Kasumi-1 (cell line): Measurements from ENCODE around the gene GRK5.
"Not testable (repeated sequence)": the region's sequence is repeated elsewhere in the genome, so short reads cannot be mapped to it uniquely, and the experiment has no call there.

Source experiments
- DNase-seq, 2 experiments: peaks; one replicate each; lab custom pipeline; 2025; lab: John Stamatoyannopoulos, UW

The GRK5 gene

DNA sequence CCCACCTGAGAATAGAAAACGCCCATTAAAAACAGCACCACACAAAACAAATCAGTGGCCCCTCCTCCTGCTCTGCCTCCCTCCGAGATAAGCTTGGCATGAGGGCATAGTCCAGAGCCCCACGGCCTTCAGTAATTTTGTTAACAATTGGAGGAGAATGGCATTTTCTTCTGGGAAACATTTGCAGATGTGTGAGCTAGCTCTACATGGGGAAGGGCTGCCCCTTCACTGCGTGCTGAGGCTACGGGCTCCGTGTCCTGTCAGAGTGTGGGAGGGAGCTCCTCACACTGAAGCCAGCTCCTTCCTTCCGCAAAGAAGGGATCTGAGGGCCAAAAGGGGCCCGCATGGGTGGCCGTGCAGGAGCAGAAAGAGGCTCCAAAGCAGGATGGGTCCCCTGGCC, 15.2 kb downstream of the GRK5 start:
- no peak for DNase-seq

DNA sequence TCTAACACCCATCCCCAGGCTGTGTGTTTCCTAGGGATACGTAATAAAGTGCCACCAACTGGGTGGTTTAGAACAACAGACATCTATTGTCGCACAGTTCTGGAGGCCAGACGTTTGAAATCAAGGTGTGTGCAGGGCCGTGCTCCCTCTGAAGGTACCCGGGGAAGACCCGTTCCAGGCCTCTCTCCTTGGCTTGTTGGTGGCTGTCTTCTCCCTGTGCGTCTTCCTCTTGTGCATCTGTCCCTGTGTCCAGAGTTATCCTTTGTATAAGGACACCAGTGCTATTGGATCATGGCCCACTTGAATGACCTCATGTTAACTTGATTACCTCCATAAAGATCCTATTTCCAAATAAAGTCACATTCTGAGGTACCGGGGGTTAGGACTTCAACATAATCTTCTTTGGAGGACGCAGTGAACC, 15.6 kb downstream of the GRK5 start:
- no peak for DNase-seq

GRCh38 chr10:119225083-119225658, 17.8 kb downstream of the GRK5 start:
- no peak for DNase-seq

DNA sequence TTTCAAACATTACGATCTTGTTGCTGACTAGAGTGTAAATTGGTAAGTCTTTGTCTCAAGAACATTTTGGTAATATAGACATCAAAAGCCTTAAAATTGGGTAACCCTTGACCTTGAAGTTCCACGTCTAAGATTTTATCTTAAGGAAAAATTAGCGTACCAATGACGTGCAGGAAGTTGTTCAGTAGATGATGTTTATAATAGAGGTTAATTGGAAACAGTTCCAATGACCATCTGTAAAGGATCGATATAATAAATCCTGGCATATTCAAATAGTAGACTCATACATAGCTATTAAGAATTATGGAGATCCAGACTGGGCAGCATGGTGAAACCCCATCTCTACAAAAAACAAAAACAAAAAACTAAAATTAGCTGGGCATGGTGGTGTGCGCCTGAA, 20.5 kb downstream of the GRK5 start:
- no peak for DNase-seq

GRCh38 chr10:119231654-119232053, 24.3 kb downstream of the GRK5 start:
- DNase-seq: no peak

GRCh38 chr10:119232439-119232838, 25.1 kb downstream of the GRK5 start:
- DNase-seq: not testable (repeated sequence)

DNA sequence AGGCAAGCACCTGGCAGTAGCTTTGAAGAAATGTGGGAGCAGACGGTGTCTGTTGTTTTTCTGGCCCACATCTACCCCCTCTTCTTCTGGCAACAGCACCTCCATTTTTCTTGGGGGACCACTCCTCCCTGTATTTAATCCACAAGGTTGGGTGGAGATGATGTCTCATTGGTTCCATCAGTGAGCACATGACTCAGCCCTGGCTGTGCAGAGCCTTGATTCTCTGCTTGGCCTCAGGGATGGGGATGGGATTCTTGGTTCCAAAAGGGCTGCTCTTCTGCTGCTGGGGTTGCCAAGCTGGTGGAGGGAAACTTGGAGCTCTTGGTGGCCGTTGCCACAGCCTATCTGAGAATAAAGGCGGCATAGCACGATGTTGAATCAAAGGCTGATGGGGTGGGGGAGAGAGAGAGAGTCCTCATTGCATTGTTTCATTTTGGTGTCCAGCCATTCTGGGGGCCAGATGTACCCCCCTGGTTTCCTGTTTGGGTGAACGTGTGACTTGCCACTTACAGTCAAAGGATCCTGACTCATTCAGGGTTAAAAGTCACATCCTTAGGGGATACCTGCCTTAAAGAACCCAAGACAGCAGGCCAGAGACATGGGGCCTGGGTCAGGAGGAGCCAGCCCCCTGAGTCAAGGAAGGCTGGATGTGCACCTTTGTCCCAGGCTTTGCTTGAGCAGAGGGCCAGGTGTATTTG, 25.9 kb downstream of the GRK5 start:
- no peak for DNase-seq

DNA sequence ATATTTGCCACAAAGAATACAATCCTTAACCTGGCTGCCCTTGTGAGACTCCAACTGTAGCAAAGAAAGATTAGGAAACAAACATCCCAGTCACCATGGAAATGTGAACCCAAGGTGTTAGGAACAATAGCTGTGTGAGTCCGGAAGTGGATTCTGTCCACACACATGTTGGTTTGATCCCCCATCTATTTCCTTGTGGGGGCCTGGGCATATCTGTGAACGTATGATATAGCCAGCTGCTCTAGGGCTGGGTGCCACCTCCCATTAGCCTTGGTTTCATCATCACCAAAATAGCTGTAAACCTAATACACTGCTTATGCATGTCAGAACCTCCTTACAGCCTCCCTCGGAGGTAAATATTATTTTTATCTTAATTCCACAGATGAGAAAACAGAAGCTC, 26.4 kb downstream of the GRK5 start:
- DNase-seq: no peak

GRCh38 chr10:119235356-119235755, 28.0 kb downstream of the GRK5 start:
- DNase-seq: no peak

- DNase-seq: no peak
Observed at GRCh38 chr10:119237722-119238436, 30.5 kb downstream of the GRK5 start.

DNA sequence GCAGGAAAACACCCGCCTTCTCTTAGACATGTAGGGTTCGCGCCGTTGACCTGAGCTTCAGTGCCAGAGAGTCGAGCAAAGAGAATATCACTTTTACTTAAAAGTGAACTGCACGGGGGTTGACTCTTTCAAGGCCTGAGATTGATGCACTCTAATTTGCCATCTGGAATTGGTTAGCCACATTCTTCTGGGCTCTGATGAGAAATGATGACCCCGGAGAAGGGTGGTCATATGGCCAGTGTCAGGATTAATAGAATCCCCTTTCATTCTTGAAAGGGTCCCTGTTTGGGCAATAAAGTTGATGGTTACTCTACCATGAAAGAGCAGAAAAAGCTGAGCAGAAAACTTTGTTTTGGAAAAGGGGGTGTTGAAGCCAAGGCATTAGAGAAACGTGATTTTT, 31.2 kb downstream of the GRK5 start:
- no peak for DNase-seq

GRCh38 chr10:119239015-119239414, 31.6 kb downstream of the GRK5 start:
- DNase-seq: not testable (repeated sequence)

GRCh38 chr10:119239630-119240029, 32.3 kb downstream of the GRK5 start:
- not testable (repeated sequence) for DNase-seq

- no peak for DNase-seq
Observed at GRCh38 chr10:119241066-119241465, 33.7 kb downstream of the GRK5 start.

- no peak for DNase-seq
Observed at GRCh38 chr10:119242186-119242585, 34.8 kb downstream of the GRK5 start.

DNA sequence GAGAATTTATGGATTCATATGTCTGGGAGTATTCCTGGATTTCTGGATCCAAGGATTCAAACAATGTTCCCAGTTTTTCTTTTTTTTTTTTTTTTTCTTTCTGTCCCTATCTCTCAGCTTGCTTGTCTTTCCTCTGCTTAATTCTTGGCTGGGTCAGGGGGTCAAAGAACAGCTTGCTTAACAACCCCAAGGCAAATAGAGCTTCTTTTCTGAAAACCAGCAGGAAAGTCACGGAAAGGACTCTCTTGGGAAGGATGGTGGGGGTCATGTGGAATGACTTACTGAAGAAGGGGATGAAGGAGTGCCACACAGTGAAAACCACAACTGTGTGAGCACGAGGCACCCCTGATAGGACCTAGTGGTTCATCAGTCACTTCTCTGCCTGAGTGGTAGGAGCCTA, 36.1 kb downstream of the GRK5 start:
- no peak for DNase-seq

DNA sequence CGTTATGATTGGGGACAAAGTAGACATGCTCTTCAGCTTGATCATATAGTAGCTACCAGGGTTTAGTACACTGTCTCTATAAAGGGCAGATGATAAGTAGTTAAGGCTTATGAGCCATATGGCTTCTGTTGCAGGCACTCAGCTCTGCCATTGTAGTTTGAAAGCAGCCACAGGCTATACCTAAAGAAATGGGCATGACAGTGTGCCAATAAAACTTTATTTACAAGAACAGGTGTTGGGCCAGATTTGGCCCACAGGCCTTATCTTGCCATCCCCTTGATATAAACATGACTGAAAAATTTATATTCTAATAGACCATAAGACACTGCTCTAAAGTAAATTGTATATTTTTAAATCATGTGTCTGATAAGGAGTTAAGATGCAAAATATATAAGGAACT, 36.6 kb downstream of the GRK5 start:
- no peak for DNase-seq

DNA sequence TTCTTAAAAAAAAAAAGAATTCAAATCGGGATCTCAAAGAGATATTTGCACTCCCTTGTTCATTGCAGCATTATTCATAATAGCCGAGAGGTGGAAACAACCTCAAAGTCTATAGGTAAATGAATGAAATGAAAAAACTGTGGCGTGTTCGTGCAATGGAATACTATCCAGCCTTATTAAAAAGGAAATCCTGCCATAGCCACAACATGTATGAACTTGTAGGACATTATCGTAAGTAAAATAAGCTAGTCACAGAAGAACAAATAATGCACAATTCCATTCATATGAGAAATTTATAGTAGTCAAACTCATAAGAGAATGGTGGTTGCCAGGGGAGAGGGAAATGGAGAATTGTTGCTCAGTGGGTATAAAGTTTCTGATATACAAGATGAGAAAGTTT, 37.9 kb downstream of the GRK5 start:
- no peak for DNase-seq

DNA sequence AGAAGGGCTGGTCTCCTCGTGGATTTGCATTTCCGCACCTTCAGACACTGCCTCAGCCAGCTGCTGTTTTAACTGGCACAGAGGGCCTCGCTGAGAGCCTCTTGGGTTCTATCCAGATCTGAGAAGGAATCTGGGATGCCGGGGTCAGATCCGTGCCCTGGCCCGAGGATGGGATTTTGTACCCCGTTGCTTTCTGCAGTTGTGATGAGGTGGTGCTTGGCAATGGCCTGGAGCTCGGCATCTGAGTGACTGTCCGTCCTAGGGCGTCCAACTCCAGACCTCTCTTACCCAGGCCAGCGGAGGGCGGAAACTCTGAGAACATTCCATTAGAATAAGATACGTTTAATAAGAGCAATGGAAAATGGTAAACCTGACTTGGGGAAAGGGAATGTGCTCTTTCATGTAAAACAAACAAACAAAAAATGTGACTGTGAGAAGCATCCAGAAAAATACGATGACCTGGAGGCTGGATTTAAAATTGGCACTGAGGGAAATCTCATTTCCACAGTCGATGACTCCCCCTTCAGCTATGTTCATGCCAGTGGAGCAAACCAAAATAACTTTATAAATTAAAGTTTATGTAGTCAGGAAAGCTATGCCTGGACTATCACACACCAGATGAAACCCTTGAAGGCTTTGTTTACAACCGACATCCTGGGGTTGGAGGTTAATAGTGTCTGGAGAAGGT, 39.6 kb downstream of the GRK5 start:
- DNase-seq: no peak

- DNase-seq: no peak
Observed at GRCh38 chr10:119247550-119247894, 40.2 kb downstream of the GRK5 start.

DNA sequence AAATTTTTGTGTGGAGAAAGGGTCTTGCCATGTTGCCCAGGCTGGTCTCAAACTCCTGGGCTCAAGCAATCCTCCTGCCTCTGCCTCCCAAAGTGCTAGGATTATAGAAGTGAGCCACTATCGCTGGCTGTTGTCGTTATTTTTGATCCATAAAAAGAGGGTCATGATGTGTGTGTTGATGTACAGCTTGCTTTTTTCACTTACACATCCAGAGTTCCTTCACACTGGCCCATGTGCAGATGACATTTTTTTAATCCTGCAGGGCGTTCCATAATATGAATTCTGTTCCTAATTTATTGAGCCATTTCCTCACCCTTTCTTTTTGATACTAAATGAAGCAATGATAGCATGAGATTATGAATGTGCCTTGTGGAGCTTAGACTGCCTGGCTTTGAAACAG, 40.8 kb downstream of the GRK5 start:
- no peak for DNase-seq

DNA sequence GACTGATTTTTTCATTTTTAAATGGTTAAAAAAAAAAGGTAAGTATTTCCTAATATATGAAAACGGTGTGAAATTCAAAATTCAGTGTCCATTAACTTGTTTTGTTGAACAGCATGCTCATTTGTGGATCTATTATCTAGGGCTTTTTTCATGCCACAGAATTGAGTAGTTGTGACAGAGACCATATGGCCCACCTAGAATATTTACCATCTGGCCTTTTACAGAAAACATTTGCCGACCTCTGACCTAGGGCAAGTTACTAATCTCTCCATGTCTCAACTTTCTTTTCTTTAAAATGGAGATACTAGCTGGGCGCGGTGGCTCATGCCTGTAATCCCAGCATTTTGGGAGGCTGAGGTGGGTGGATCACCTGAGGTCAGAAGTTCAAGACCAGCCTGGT, 41.3 kb downstream of the GRK5 start:
- no peak for DNase-seq
